ENCODE data around the gene SPATS2. TPM values are rescaled to one million over a fixed set of nuclear protein-coding genes. Genes with fewer than 3 reads are reported as not detected.
A peak's percentile ranks its signal among the peaks of the same experiment; 100 is the strongest.
"Not testable (repeated sequence)": the region's sequence is repeated elsewhere in the genome, so short reads cannot be mapped to it uniquely, and the experiment has no call there.

The SPATS2 gene
- total RNA-seq, 2 experiments from 2014 or later = 10.6 to 18.8 TPM

DNA sequence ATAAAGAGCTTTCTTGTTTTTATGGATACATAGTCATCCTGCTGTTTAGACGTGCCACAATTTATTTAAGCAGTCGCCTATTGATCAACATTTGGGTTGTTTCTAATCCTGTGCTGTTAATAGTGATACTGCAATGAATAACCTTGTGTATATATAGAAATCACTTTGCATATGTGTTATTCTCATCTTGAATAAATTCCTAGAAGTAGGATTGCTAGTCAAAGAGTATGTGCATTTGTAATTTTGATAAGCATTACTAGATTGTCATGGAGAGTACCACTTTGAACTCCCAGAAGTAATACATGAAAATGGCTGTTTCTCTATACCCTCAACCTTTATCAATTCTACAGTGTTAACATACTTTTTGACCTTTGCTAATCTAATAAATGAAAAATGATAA is 126.6 kb downstream of the SPATS2 start:
- no peaks in the 10 kb centered on the region for H3K9me3 Mint-ChIP-seq (ENCODE audit: low read depth)
- peaks cover 6% of the 10 kb centered on the region for H3K36me3 Mint-ChIP-seq (ENCODE audit: low read depth)
- H3K4me3 Mint-ChIP-seq = no peak overlapping the region
- DNase-seq (no peak), ATAC-seq (no peak)
- POLR2A ChIA-PET = interaction anchor here (0.6 kb wide), 1 partner anchor 143 kb away, joined by 4 read pairs; no protein-coding TSS in a partner anchor
- no peaks in the 10 kb centered on the region for H3K4me1 Mint-ChIP-seq
- H3K27me3 Mint-ChIP-seq = no peaks in the 10 kb centered on the region
- no peak overlapping the region for H3K27ac Mint-ChIP-seq
- intact Hi-C loops (cut with DNase I, micrococcal nuclease) = no loop called here
- CTCF ChIA-PET = interaction anchor here (0.9 to 1.4 kb wide), 4 partner anchors 9 to 135 kb away, joined by 3 to 5 read pairs (median 4); no protein-coding TSS in a partner anchor

DNA sequence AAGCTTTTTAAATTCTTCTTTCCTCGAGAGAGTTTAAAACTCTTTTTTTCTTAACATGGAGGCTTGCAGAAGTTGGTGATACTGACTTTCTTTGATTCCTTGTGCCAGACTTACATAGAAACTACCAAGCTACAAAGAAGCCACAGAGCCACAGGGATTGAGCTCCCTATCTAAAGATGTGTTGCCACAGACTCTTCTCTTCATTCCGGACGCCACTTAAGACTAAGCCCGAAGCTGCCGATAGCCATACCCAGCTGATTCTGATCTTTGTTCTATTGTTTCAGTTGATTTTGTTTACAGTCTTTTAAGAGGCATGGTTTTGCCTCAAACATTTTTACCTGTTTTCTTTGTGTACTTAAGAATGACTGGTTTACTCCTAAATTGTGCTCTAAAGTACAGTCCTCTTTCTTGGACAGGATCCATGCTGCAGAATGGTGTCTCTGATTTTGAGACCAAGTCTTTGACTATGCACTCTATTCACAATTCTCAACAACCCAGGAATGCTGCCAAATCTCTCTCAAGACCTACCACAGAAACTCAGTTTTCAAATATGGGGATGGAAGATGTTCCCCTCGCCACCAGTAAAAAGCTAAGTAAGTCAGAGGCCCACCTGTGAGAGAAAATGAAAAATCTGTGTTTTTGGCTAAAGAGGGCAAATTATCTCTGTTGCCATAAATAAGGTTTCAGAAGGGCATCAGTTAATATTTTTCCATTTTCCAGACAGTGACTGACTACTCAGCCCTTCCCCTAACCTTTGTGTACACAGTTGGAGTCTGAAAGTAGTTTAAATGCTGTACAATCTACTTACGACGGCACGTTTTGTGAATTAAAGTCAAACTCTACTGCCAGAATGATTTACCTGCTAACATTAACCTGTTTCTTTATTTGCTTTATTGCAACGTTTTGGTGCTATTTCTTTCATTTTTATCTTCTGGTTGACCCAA is 129.4 kb downstream of the SPATS2 start:
- H3K27ac Mint-ChIP-seq = no peak overlapping the region
- no peaks in the 10 kb centered on the region for H3K9me3 Mint-ChIP-seq (ENCODE audit: low read depth)
- no peaks in the 10 kb centered on the region for H3K27me3 Mint-ChIP-seq
- DNase-seq (no peak), ATAC-seq (no peak)
- POLR2A ChIA-PET = no interaction called here
- peaks cover 4% of the 10 kb centered on the region for H3K4me1 Mint-ChIP-seq
- H3K4me3 Mint-ChIP-seq = no peak overlapping the region
- peaks cover 5% of the 10 kb centered on the region for H3K36me3 Mint-ChIP-seq (ENCODE audit: low read depth)
- CTCF ChIA-PET = interaction anchor here (0.6 to 7.5 kb wide), 4 partner anchors 9 to 149 kb away, joined by 3 to 54 read pairs (median 4); no protein-coding TSS in a partner anchor
- intact Hi-C loops (cut with DNase I, micrococcal nuclease) = no loop called here

DNA sequence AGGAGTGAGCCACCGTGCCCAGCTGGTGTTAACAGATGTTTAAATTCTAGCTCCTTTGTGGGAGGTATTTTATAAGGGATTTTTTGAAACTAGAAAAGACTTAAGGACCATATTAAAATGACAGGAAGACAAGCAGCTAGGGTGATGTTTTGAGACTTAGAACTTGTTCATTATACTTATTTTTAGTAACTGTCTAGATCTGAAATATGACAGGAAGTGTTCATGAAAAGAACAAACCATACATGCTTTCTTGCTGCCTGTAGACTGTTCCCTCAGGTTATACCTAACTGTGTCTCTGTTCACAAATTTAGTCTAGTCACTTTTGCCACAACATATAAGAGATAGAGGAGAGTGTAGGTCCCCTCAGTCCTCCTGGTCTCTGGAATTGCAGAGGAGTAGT is 134.6 kb downstream of the SPATS2 start:
- no peaks in the 10 kb centered on the region for H3K9me3 Mint-ChIP-seq (ENCODE audit: low read depth)
- ATAC-seq (no peak), DNase-seq (no peak)
- H3K4me1 Mint-ChIP-seq = peaks cover 12% of the 10 kb centered on the region
- no peak overlapping the region for H3K4me3 Mint-ChIP-seq
- no peaks in the 10 kb centered on the region for H3K27me3 Mint-ChIP-seq
- intact Hi-C loops (cut with DNase I, micrococcal nuclease) = no loop called here
- ChIA-PET CTCF (interaction anchor here (1.0 to 7.5 kb wide), 3 partner anchors 11 to 143 kb away, joined by 3 to 54 read pairs (median 14); no protein-coding TSS in a partner anchor), POLR2A (no interaction called here)
- H3K36me3 Mint-ChIP-seq (ENCODE audit: low read depth) = peaks cover 3% of the 10 kb centered on the region
- no peak overlapping the region for H3K27ac Mint-ChIP-seq

DNA sequence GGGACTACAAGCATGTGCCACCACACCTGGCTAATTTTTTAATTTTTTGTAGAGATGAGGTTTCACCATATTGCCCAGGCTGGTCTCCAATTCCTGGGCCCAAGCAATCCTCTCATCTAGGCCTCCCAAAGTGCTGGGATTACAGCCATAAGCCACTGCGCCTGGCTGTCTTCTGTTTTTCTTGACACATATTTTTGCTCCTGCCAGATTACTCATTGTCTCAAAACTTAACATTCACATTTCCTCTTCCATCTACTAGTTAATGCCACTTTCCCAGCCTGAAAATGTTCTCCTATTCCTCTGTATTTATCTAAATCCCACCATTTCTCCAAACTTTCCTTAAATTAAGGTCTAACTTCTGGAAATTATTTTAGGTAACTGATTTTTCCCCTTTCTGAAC is 135.3 kb downstream of the SPATS2 start:
- H3K4me1 Mint-ChIP-seq = peaks cover 12% of the 10 kb centered on the region
- H3K4me3 Mint-ChIP-seq = no peak overlapping the region
- intact Hi-C loops (cut with DNase I, micrococcal nuclease) = no loop called here
- ChIA-PET CTCF (interaction anchor here (1.0 to 5.0 kb wide), 3 partner anchors 8 to 145 kb away, joined by 4 to 43 read pairs (median 5); no protein-coding TSS in a partner anchor), POLR2A (no interaction called here)
- no peak for DNase-seq
- ATAC-seq = no peak
- no peaks in the 10 kb centered on the region for H3K27me3 Mint-ChIP-seq
- H3K9me3 Mint-ChIP-seq (ENCODE audit: low read depth) = no peaks in the 10 kb centered on the region
- H3K27ac Mint-ChIP-seq = no peak overlapping the region
- H3K36me3 Mint-ChIP-seq (ENCODE audit: low read depth) = peaks cover 3% of the 10 kb centered on the region

DNA sequence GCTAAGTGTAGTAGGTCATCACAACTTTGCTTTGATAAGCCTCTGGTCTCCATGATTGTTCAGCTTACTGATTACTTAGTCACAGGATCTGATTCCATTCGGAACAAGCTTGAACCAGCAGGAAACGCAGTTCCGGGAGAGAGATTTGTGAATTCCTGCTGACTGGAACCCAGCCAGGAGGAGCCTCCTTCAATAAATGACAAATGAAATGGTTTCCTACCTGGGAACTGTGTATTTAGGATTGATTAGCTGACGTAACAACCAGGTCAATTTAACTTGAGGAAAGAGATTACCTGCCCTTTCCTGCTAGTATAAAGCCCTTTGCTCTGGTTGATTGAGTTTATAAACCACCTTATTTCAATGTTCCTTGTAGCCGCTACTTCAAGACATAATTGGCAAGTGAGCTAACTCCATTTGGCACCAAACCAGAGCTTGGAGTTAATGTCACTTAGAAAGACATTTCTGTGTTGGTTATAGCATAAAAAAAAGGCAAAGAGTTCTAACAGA is 136.5 kb downstream of the SPATS2 start:
- H3K36me3 Mint-ChIP-seq (ENCODE audit: low read depth) = peaks cover 3% of the 10 kb centered on the region
- no peak overlapping the region for H3K4me3 Mint-ChIP-seq
- no peak overlapping the region for H3K27ac Mint-ChIP-seq
- intact Hi-C loops (cut with DNase I, micrococcal nuclease) = no loop called here
- no peaks in the 10 kb centered on the region for H3K27me3 Mint-ChIP-seq
- CTCF ChIA-PET = interaction anchor here (0.8 to 5.0 kb wide), 8 partner anchors 9 to 504 kb away, joined by 3 to 43 read pairs (median 4); no protein-coding TSS in a partner anchor
- no peaks in the 10 kb centered on the region for H3K9me3 Mint-ChIP-seq (ENCODE audit: low read depth)
- POLR2A ChIA-PET = no interaction called here
- H3K4me1 Mint-ChIP-seq = peaks cover 12% of the 10 kb centered on the region
- ATAC-seq = no peak
- no peak for DNase-seq

DNA sequence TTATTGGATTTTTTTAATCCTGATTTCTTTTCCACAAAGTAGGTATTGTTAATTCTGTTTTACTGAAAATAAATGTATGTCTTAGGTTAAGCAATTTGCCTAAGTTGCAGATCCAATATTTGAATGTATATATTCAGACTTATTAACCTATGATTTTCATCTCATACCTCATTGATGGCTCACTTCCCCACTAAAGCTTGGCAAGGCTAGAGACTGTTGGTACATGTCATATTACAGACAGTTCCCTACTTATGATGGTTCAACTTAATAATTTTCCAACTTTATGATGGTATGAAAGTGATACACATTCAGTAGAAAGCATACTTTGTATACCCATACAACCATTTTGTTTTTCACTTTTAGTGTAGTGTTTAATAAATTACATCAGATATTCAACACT is 138.4 kb downstream of the SPATS2 start:
- peaks cover 3% of the 10 kb centered on the region for H3K36me3 Mint-ChIP-seq (ENCODE audit: low read depth)
- ATAC-seq = no peak
- no peak for DNase-seq
- H3K4me3 Mint-ChIP-seq = no peak overlapping the region
- no peak overlapping the region for H3K27ac Mint-ChIP-seq
- no peaks in the 10 kb centered on the region for H3K27me3 Mint-ChIP-seq
- peaks cover 12% of the 10 kb centered on the region for H3K4me1 Mint-ChIP-seq
- POLR2A ChIA-PET = interaction anchor here (0.6 kb wide), 1 partner anchor 32 kb away, joined by 4 read pairs; no protein-coding TSS in a partner anchor
- CTCF ChIA-PET = interaction anchor here (0.6 to 5.0 kb wide), 6 partner anchors 9 to 155 kb away, joined by 3 to 43 read pairs (median 4); no protein-coding TSS in a partner anchor
- no peaks in the 10 kb centered on the region for H3K9me3 Mint-ChIP-seq (ENCODE audit: low read depth)
- intact Hi-C loops (cut with DNase I, micrococcal nuclease) = no loop called here

DNA sequence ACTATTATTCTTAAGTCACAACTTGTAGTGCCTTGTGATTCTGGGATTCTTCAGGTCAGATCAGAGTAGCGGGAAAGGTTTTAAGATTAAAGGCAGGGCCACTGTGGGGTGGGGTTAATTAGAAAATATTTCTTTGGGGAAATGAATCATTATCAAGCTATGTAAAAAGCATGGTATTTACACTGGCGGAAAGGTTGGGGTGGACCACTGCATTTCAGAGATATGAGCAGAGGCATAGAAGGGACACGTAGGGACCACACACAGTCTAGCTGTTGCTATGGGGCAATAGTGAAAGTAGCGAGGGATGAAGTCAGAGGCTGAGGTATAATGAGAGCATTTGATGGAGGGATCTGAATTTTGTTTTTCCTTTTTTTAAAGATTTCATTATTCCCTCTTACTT is 139.9 kb downstream of the SPATS2 start:
- ChIA-PET POLR2A (interaction anchor here (0.7 kb wide), 1 partner anchor 232 kb away, joined by 10 read pairs; no protein-coding TSS in a partner anchor), CTCF (interaction anchor here (0.8 to 5.0 kb wide), 3 partner anchors 13 to 149 kb away, joined by 3 to 43 read pairs (median 3); no protein-coding TSS in a partner anchor)
- Mint-ChIP-seq H3K4me1 (peaks cover 3% of the 10 kb centered on the region), H3K9me3 (ENCODE audit: low read depth) (no peaks in the 10 kb centered on the region), H3K27me3 (no peaks in the 10 kb centered on the region), H3K4me3 (no peak overlapping the region), H3K27ac (no peak overlapping the region), H3K36me3 (ENCODE audit: low read depth) (peaks cover 3% of the 10 kb centered on the region)
- DNase-seq (no peak), ATAC-seq (no peak)
- intact Hi-C loops (cut with DNase I, micrococcal nuclease) = no loop called here

DNA sequence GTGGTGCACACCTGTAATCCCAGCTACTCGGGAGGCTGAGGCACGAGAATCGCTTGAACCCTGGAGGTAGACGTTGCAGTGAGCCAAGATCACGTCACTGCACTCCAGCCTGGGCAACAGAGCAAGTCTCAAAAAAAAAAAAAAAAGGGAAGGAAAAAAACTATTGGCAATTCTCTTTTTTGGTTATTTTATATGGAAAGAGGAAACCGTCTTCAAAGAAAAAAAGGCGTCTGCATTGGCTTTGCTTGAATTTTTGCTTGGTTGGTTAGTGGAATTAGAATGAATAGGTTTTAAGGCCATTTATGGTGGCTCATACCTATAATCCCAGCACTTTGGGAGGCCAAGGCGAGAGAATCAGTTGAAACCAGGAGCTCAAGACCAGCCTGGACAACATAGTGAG is 142.4 kb downstream of the SPATS2 start:
- DNase-seq; H3K27ac Mint-ChIP-seq; H3K27me3 Mint-ChIP-seq; POLR2A ChIA-PET; H3K9me3 Mint-ChIP-seq (ENCODE audit: low read depth); H3K4me1 Mint-ChIP-seq; intact Hi-C loops (cut with DNase I, micrococcal nuclease); ATAC-seq; H3K36me3 Mint-ChIP-seq (ENCODE audit: low read depth); H3K4me3 Mint-ChIP-seq: not testable (repeated sequence)
- CTCF ChIA-PET = interaction anchor here (0.8 to 8.4 kb wide), 3 partner anchors 11 to 148 kb away, joined by 4 to 374 read pairs (median 54); partner anchors contain the start of gene SPATS2

DNA sequence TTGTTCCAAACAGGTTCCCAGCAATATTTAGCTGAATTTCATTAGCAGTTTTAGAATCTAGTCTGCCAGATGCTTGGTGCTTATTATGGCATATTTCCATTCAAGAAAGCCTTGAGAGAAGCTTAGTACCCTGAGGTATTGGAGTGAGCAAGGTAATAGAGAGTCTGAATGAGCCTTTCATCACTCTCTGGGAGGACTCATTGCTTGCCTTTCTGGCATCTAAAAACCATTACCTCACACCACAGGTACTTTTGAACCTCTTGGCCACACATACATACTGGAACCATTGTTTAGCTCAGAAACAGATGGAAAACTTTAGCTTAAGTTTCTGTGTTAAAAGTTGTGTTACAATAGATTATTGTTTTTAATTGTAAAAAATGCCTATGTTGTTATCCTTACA is 144.1 kb downstream of the SPATS2 start:
- intact Hi-C loops (cut with DNase I, micrococcal nuclease) = no loop called here
- CTCF ChIA-PET = interaction anchor here (0.6 to 9.4 kb wide), 13 partner anchors 13 to 285 kb away, joined by 3 to 374 read pairs (median 3); partner anchors contain the start of genes DNAJC22 and SPATS2
- Mint-ChIP-seq H3K36me3 (ENCODE audit: low read depth) (no peaks in the 10 kb centered on the region), H3K4me1 (peaks cover 2% of the 10 kb centered on the region), H3K4me3 (no peak overlapping the region), H3K27ac (no peak overlapping the region), H3K9me3 (ENCODE audit: low read depth) (no peaks in the 10 kb centered on the region), H3K27me3 (no peaks in the 10 kb centered on the region)
- ATAC-seq = peak; percentile 58
- no peak for DNase-seq
- POLR2A ChIA-PET = no interaction called here

DNA sequence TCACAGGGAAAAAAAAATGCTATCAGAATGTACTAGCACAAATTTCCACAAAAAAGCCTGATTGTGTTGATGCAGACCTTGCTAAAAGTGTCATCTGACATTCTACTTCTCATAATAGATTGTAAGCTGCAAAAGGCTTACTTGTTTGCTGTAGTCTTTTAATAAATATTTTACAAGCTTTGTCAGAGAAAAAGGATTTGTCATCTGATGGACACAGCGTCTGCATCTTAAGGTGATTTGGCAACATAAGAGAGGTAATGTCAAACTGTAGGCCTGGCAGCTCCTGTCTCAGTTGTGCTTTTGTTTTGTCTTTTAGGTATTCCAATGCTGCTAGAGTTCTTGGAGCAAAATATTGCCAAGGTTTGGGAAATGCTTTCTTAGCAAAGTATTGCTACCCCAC is 145.3 kb downstream of the SPATS2 start:
- Mint-ChIP-seq H3K27me3 (no peaks in the 10 kb centered on the region), H3K27ac (no peak overlapping the region), H3K4me3 (no peak overlapping the region), H3K9me3 (ENCODE audit: low read depth) (no peaks in the 10 kb centered on the region), H3K36me3 (ENCODE audit: low read depth) (no peaks in the 10 kb centered on the region), H3K4me1 (peaks cover 2% of the 10 kb centered on the region)
- ATAC-seq (no peak), DNase-seq (no peak)
- ChIA-PET POLR2A (no interaction called here), CTCF (interaction anchor here (0.6 to 9.4 kb wide), 14 partner anchors 8 to 425 kb away, joined by 3 to 374 read pairs (median 6); partner anchors contain the start of genes DNAJC22 and SPATS2)
- intact Hi-C loops (cut with DNase I, micrococcal nuclease) = no loop called here

DNA sequence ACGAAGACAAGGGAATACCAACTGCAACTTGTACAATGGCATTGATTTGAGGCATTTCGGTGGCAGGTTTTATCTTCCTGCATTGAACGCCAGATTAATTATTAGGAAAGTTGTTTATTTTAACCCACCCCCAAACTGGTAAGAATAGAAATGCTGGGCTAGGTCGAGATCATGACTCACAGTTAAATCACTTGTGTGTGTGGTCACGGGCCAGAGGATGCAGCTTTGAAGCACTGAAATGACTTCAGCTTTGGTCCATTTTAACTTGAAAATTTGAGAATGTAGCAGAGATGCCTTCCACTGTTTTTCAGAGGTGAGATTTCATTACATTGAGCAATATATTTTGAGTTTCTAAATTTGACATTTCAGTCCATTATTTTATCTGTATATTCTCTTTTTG is 148.0 kb downstream of the SPATS2 start:
- Mint-ChIP-seq H3K9me3 (ENCODE audit: low read depth) (no peaks in the 10 kb centered on the region), H3K36me3 (ENCODE audit: low read depth) (no peaks in the 10 kb centered on the region), H3K27ac (no peak overlapping the region), H3K27me3 (no peaks in the 10 kb centered on the region), H3K4me1 (peaks cover 11% of the 10 kb centered on the region), H3K4me3 (no peak overlapping the region)
- POLR2A ChIA-PET = interaction anchor here (1.6 kb wide), 1 partner anchor 156 kb away, joined by 3 read pairs; no protein-coding TSS in a partner anchor
- no peak for ATAC-seq
- CTCF ChIA-PET = interaction anchor here (0.7 to 9.4 kb wide), 15 partner anchors 11 to 518 kb away, joined by 3 to 374 read pairs (median 6); partner anchors contain the start of genes DNAJC22 and SPATS2
- intact Hi-C loops (cut with DNase I, micrococcal nuclease) = loop anchor here in 1 of 2 experiments (2.0 kb wide), 2 partner anchors 66 to 226 kb away; no protein-coding TSS in a partner anchor
- DNase-seq = no peak
